RWPE2 (cell line): ENCODE results near the gene LMBR1L.

ENCODE experiments used
- ATAC-seq: fragments of 200-7000 bp; cut with Tn5 transposase; 3 replicates; pipeline ENCODE4 v1.9.1; 2021; ENCODE audit warnings: low read depth
- DNase-seq: peaks from one replicate; pipeline ENCODE4 v3.0.0-alpha.2; 2020; ENCODE audit warnings: low spot score
- H3K27ac ChIP-seq: fragments of 450-650 bp; 2 replicates; pipeline ENCODE4 v1.5.1; 2017; ENCODE audit warnings: mild to moderate bottlenecking; ENCODE audit not compliant: poor library complexity, severe bottlenecking
- H3K27me3 ChIP-seq: fragments of 250-450 bp; sonication (Bioruptor Pico); 2 replicates; pipeline ENCODE4 v1.5.1; 2021; ENCODE audit warnings: mild to moderate bottlenecking, moderate library complexity; ENCODE audit not compliant: insufficient read depth, poor library complexity, severe bottlenecking
- H3K36me3 ChIP-seq: fragments of 250-450 bp; sonication (Bioruptor Pico); 2 replicates; pipeline ENCODE4 v1.5.1; 2020; ENCODE audit warnings: low read depth, mild to moderate bottlenecking, moderate library complexity
- H3K4me1 ChIP-seq: fragments of 250-450 bp; sonication (Bioruptor Pico); 2 replicates; pipeline ENCODE4 v1.5.1; 2021; ENCODE audit warnings: mild to moderate bottlenecking, moderate library complexity; ENCODE audit not compliant: insufficient read depth, poor library complexity, severe bottlenecking
- H3K4me3 ChIP-seq: fragments of 250-450 bp; sonication (Bioruptor Pico); 2 replicates; pipeline ENCODE4 v1.5.1; 2021; ENCODE audit warnings: mild to moderate bottlenecking, moderate library complexity; ENCODE audit not compliant: severe bottlenecking
- H3K9me3 ChIP-seq: fragments of 250-450 bp; sonication (Bioruptor Pico); 2 replicates; pipeline ENCODE4 v1.5.1; 2021; ENCODE audit warnings: mild to moderate bottlenecking, moderate library complexity; ENCODE audit not compliant: severe bottlenecking
- CTCF ChIP-seq: fragments of 450-650 bp; IDR thresholded peaks from one replicate; pipeline ENCODE4 v1.5.1; 2017; ENCODE audit warnings: mild to moderate bottlenecking, moderate library complexity; ENCODE audit not compliant: poor library complexity, severe bottlenecking

The LMBR1L gene

GRCh38 chr12:49051373-49051764 lies 59.3 kb downstream of the LMBR1L start:
- ATAC-seq, result no peak
- Histone ChIP-seq H3K36me3 (peaks cover 91% of the 10 kb centered on the region), H3K27ac (no peak overlapping the region), H3K27me3 (no peaks in the 10 kb centered on the region), H3K9me3 (no peaks in the 10 kb centered on the region), H3K4me1 (no peaks in the 10 kb centered on the region), H3K4me3 (no peak overlapping the region)
- TF ChIP-seq CTCF, result no peak
- no peak for DNase-seq

GRCh38 chr12:49050507-49051372 lies 59.9 kb downstream of the LMBR1L start:
- H3K4me1 ChIP-seq, result no peaks in the 10 kb centered on the region
- no peak for ATAC-seq
- peaks cover 93% of the 10 kb centered on the region for H3K36me3 ChIP-seq
- H3K27ac ChIP-seq, result no peak overlapping the region
- no peaks in the 10 kb centered on the region for H3K9me3 ChIP-seq
- no peaks in the 10 kb centered on the region for H3K27me3 ChIP-seq
- no peak overlapping the region for H3K4me3 ChIP-seq
- TF ChIP-seq CTCF, result no peak
- DNase-seq, result no peak

- H3K27ac ChIP-seq, result no peak overlapping the region
- H3K4me3 ChIP-seq, result no peak overlapping the region
- H3K9me3 ChIP-seq, result no peaks in the 10 kb centered on the region
- no peaks in the 10 kb centered on the region for H3K27me3 ChIP-seq
- ATAC-seq (peak; percentile 49; the same call in 1 of the 3 replicates), DNase-seq (no peak)
- no peaks in the 10 kb centered on the region for H3K4me1 ChIP-seq
- H3K36me3 ChIP-seq, result peaks cover 93% of the 10 kb centered on the region
- no peak for TF ChIP-seq CTCF
These were observed 61.0 kb downstream of the LMBR1L start for GRCh38 chr12:49049566-49050224.

- TF ChIP-seq CTCF, result no peak
- Histone ChIP-seq H3K36me3 (peaks cover 93% of the 10 kb centered on the region), H3K27ac (no peak overlapping the region), H3K9me3 (no peaks in the 10 kb centered on the region), H3K4me3 (no peak overlapping the region), H3K27me3 (no peaks in the 10 kb centered on the region), H3K4me1 (no peaks in the 10 kb centered on the region)
- no peak for DNase-seq
- no peak for ATAC-seq
These were observed 61.7 kb downstream of the LMBR1L start for GRCh38 chr12:49048953-49049352.
